ENCODE data around the gene GRIK2. TPM values are rescaled to one million over a fixed set of nuclear protein-coding genes. Genes with fewer than 3 reads are reported as not detected.

The GRIK2 gene
- total RNA-seq, 1 donor from 2014 or later: 2.5 TPM

DNA sequence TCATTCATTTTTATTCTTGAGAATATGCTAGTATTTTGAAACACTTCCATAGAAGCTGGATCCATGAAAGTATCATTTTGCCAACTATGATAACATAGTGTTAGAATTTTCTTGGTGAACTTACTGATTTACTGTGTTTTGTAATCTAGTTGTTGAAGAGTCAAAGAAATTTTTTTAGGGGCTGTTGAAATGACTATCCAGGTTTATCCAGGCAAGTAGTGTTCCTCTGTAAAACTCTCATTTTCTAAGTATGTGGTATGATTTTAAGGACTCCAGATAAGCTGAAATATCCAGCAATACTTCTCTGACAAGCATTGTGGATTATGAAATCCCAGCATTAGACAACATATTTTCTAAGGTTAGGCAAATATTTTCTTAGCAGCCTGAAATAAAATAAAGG is 95.9 kb downstream of the GRIK2 start:
- Mint-ChIP-seq H3K27me3 (ENCODE audit: low read depth, unreplicated experiment) (no peaks in the 10 kb centered on the region), H3K27ac (ENCODE audit: unreplicated experiment) (no peak overlapping the region), H3K9me3 (ENCODE audit: unreplicated experiment) (no peaks in the 10 kb centered on the region), H3K4me3 (ENCODE audit: unreplicated experiment) (no peak overlapping the region), H3K36me3 (ENCODE audit: low read depth, unreplicated experiment) (no peaks in the 10 kb centered on the region), H3K4me1 (ENCODE audit: low read depth, unreplicated experiment) (no peaks in the 10 kb centered on the region)
- no peak for FAIRE-seq
- Histone ChIP-seq H4K20me1 (ENCODE audit: insufficient read depth, low read length) (no peaks in the 10 kb centered on the region), H3K4me2 (ENCODE audit: low read length) (no peak overlapping the region), H3K4me3 (ENCODE audit: insufficient read depth, low read depth, low read length) (no peak overlapping the region), H3K4me1 (ENCODE audit: insufficient read depth, low read length) (no peaks in the 10 kb centered on the region), H3K27me3 (ENCODE audit: insufficient read depth, low read length) (no peaks in the 10 kb centered on the region), H3K79me2 (ENCODE audit: insufficient read depth, low read length) (no peaks in the 10 kb centered on the region), H3K9ac (ENCODE audit: low read length) (no peak overlapping the region), H3K9me3 (ENCODE audit: insufficient read depth, low read depth, low read length) (no peaks in the 10 kb centered on the region), H3K27ac (ENCODE audit: low read depth, low read length) (no peak overlapping the region), H3K36me3 (ENCODE audit: insufficient read depth, low read length) (no peaks in the 10 kb centered on the region), H2AFZ (ENCODE audit: low read depth, low read length) (no peak overlapping the region)
- no peak for TF ChIP-seq EZH2 (IDR thresholded peaks at IDR 0.05; ENCODE audit: insufficient read depth, low read length)
- TF ChIP-seq, protein P1, sequence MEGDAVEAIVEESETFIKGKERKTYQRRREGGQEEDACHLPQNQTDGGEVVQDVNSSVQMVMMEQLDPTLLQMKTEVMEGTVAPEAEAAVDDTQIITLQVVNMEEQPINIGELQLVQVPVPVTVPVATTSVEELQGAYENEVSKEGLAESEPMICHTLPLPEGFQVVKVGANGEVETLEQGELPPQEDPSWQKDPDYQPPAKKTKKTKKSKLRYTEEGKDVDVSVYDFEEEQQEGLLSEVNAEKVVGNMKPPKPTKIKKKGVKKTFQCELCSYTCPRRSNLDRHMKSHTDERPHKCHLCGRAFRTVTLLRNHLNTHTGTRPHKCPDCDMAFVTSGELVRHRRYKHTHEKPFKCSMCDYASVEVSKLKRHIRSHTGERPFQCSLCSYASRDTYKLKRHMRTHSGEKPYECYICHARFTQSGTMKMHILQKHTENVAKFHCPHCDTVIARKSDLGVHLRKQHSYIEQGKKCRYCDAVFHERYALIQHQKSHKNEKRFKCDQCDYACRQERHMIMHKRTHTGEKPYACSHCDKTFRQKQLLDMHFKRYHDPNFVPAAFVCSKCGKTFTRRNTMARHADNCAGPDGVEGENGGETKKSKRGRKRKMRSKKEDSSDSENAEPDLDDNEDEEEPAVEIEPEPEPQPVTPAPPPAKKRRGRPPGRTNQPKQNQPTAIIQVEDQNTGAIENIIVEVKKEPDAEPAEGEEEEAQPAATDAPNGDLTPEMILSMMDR (IDR thresholded peaks at IDR 0.05; ENCODE audit: insufficient read depth, low read depth, low read length): no peak
- no peak for DNase-seq (ENCODE audit: low read depth)

DNA sequence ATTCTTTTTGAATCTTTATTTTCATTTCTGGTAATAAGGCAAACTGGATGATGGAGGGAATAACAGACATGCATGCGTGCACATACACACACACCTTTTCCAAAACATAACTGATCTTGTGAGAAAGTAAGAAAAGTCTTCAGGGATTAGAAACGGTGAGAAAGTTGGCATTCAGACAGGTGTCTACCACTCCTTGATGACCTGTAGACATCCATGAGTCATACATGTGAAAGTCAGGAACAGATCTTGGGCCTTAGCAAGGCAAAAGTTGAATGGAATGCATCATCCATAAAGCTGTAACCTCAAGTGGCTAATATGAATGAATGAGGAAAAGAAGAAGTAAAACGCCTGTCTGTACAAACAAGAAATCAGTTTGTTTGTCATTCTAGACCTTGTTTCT is 97.3 kb downstream of the GRIK2 start:
- DNase-seq (ENCODE audit: low read depth) (no peak), FAIRE-seq (no peak)
- TF ChIP-seq, protein P1 (IDR thresholded peaks at IDR 0.05; ENCODE audit: insufficient read depth, low read depth, low read length): no peak
- no peak for TF ChIP-seq EZH2 (IDR thresholded peaks at IDR 0.05; ENCODE audit: insufficient read depth, low read length)
- H3K79me2 ChIP-seq (ENCODE audit: insufficient read depth, low read length): no peaks in the 10 kb centered on the region
- no peaks in the 10 kb centered on the region for H3K36me3 ChIP-seq (ENCODE audit: insufficient read depth, low read length)
- H3K4me3 ChIP-seq (ENCODE audit: insufficient read depth, low read depth, low read length): no peak overlapping the region
- Mint-ChIP-seq H3K36me3 (ENCODE audit: low read depth, unreplicated experiment) (no peaks in the 10 kb centered on the region), H3K4me1 (ENCODE audit: low read depth, unreplicated experiment) (no peaks in the 10 kb centered on the region), H3K9me3 (ENCODE audit: unreplicated experiment) (no peaks in the 10 kb centered on the region), H3K27me3 (ENCODE audit: low read depth, unreplicated experiment) (no peaks in the 10 kb centered on the region), H3K4me3 (ENCODE audit: unreplicated experiment) (no peak overlapping the region), H3K27ac (ENCODE audit: unreplicated experiment) (no peak overlapping the region)
- H2AFZ ChIP-seq (ENCODE audit: low read depth, low read length): no peak overlapping the region
- no peaks in the 10 kb centered on the region for H4K20me1 ChIP-seq (ENCODE audit: insufficient read depth, low read length)
- H3K9ac ChIP-seq (ENCODE audit: low read length): no peak overlapping the region
- no peak overlapping the region for H3K27ac ChIP-seq (ENCODE audit: low read depth, low read length)
- no peaks in the 10 kb centered on the region for H3K4me1 ChIP-seq (ENCODE audit: insufficient read depth, low read length)
- H3K4me2 ChIP-seq (ENCODE audit: low read length): no peak overlapping the region
- H3K27me3 ChIP-seq (ENCODE audit: insufficient read depth, low read length): no peaks in the 10 kb centered on the region
- H3K9me3 ChIP-seq (ENCODE audit: insufficient read depth, low read depth, low read length): no peaks in the 10 kb centered on the region

DNA sequence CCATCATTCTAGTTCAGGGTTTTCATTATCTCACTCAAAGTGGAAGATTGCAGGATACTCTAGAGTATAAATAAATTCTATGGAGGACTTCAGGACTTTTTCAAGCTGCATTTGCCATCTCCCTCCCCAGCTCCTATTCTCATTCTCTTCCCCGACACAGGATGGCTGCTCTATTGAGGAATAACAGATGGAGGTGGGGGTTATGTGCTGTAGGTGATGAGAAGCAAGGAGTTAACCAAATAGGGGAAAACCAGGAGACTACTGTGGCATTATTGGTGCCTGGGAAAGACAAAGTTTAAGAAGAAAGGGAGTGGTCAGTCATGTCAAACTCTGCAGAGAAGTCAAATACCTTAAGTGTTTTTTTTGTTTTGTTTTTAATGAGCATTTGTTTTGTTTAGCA is 109.3 kb downstream of the GRIK2 start:
- H3K27ac Mint-ChIP-seq (ENCODE audit: unreplicated experiment): no peak overlapping the region
- no peak overlapping the region for H3K9ac ChIP-seq (ENCODE audit: low read length)
- no peak for FAIRE-seq

More for the DNA sequence above, 109.3 kb downstream of the GRIK2 start:
- Mint-ChIP-seq H3K27me3 (ENCODE audit: low read depth, unreplicated experiment) (no peaks in the 10 kb centered on the region), H3K4me3 (ENCODE audit: unreplicated experiment) (no peak overlapping the region), H3K4me1 (ENCODE audit: low read depth, unreplicated experiment) (no peaks in the 10 kb centered on the region), H3K36me3 (ENCODE audit: low read depth, unreplicated experiment) (no peaks in the 10 kb centered on the region), H3K9me3 (ENCODE audit: unreplicated experiment) (no peaks in the 10 kb centered on the region)
- DNase-seq (ENCODE audit: low read depth): no peak
- Histone ChIP-seq H3K4me1 (ENCODE audit: insufficient read depth, low read length) (no peaks in the 10 kb centered on the region), H3K4me2 (ENCODE audit: low read length) (no peak overlapping the region), H3K4me3 (ENCODE audit: insufficient read depth, low read depth, low read length) (no peak overlapping the region), H3K9me3 (ENCODE audit: insufficient read depth, low read depth, low read length) (no peaks in the 10 kb centered on the region), H3K27me3 (ENCODE audit: insufficient read depth, low read length) (no peaks in the 10 kb centered on the region), H4K20me1 (ENCODE audit: insufficient read depth, low read length) (no peaks in the 10 kb centered on the region), H3K27ac (ENCODE audit: low read depth, low read length) (no peak overlapping the region), H3K79me2 (ENCODE audit: insufficient read depth, low read length) (no peaks in the 10 kb centered on the region), H3K36me3 (ENCODE audit: insufficient read depth, low read length) (no peaks in the 10 kb centered on the region), H2AFZ (ENCODE audit: low read depth, low read length) (no peak overlapping the region)
- TF ChIP-seq EZH2 (IDR thresholded peaks at IDR 0.05; ENCODE audit: insufficient read depth, low read length): no peak
